Stimulated activated CD4-positive, alpha-beta T cell treated with anti-CD3 and anti-CD28 coated beads, Interleukin-1b, Interleukin-23, amount 100 ng/mL, for 1 hour (primary cell): ENCODE data around the gene CRYGS.
A peak's percentile ranks its signal among the peaks of the same experiment; 100 is the strongest.
"Not testable (repeated sequence)": the region's sequence is repeated elsewhere in the genome, so short reads cannot be mapped to it uniquely, and the experiment has no call there.

Source experiments
- DNase-seq, 2 donors: peaks; one replicate each; pipeline ENCODE4 v3.0.0-alpha.2; 2020; ENCODE audit warnings: low read depth in 2 of 2

The CRYGS gene

GRCh38 chr3:186544281-186544680 lies at the start of gene CRYGS:
CRYGS (minus strand) TSS chr3:186544380; CDS start chr3:186544326, 54 bp downstream.
- DNase-seq = no peak

- DNase-seq = no peak
Measured at GRCh38 chr3:186593862-186594261, 49.7 kb upstream of the CRYGS start.

- no peak for DNase-seq
Measured at GRCh38 chr3:186592682-186593081, 48.5 kb upstream of the CRYGS start.

GRCh38 chr3:186590580-186591295 lies 46.6 kb upstream of the CRYGS start:
- DNase-seq = no peak

GRCh38 chr3:186589856-186590579 lies 45.8 kb upstream of the CRYGS start:
- no peak for DNase-seq

GRCh38 chr3:186589121-186589520 lies 44.9 kb upstream of the CRYGS start:
- DNase-seq = no peak

GRCh38 chr3:186588632-186589031 lies 44.5 kb upstream of the CRYGS start:
- DNase-seq = no peak

- no peak for DNase-seq
Measured at GRCh38 chr3:186587183-186587582, 43.0 kb upstream of the CRYGS start.

GRCh38 chr3:186586245-186586644 lies 42.1 kb upstream of the CRYGS start:
- not testable (repeated sequence) for DNase-seq

GRCh38 chr3:186583831-186584230 lies 39.7 kb upstream of the CRYGS start:
- DNase-seq = no peak

GRCh38 chr3:186582541-186582940 lies 38.4 kb upstream of the CRYGS start:
- no peak for DNase-seq

- no peak for DNase-seq
Measured at GRCh38 chr3:186580785-186581184, 36.6 kb upstream of the CRYGS start.

- no peak for DNase-seq
Measured at GRCh38 chr3:186577521-186577920, 33.3 kb upstream of the CRYGS start.

GRCh38 chr3:186571644-186572013 lies 27.4 kb upstream of the CRYGS start:
- DNase-seq = no peak

GRCh38 chr3:186570941-186571643 lies 26.9 kb upstream of the CRYGS start:
- DNase-seq = no peak

- peak; percentile 88 to 90 for DNase-seq
Measured at GRCh38 chr3:186570096-186570940, 26.1 kb upstream of the CRYGS start, which contains the start of gene DNAJB11. DNAJB11 (plus strand) TSS chr3:186570720; CDS start chr3:186570898, 178 bp downstream.

GRCh38 chr3:186569779-186570095 lies 25.6 kb upstream of the CRYGS start:
- DNase-seq = no peak

GRCh38 chr3:186569361-186569760 lies 25.2 kb upstream of the CRYGS start:
- not testable (repeated sequence) for DNase-seq

- DNase-seq = peak; percentile 89 to 96
Measured at GRCh38 chr3:186567072-186567921, 23.1 kb upstream of the CRYGS start, which contains the start of gene TBCCD1. TBCCD1 (minus strand) TSS chr3:186567339; CDS start chr3:186564329, 3,010 bp downstream.

- no peak for DNase-seq
Measured at GRCh38 chr3:186566772-186567071, 22.5 kb upstream of the CRYGS start.

GRCh38 chr3:186564586-186564985 lies 20.4 kb upstream of the CRYGS start:
- DNase-seq = no peak
